ENCODE measurements around the gene MCCC2. TPM values are rescaled to one million over a fixed set of nuclear protein-coding genes. Genes with fewer than 3 reads are reported as not detected.
"Not testable (repeated sequence)": the region's sequence is repeated elsewhere in the genome, so short reads cannot be mapped to it uniquely, and the experiment has no call there.

MCCC2 gene
- total and polyA plus RNA-seq, 2 experiments from 2014 or later, result 18.6 to 34.2 TPM

DNA sequence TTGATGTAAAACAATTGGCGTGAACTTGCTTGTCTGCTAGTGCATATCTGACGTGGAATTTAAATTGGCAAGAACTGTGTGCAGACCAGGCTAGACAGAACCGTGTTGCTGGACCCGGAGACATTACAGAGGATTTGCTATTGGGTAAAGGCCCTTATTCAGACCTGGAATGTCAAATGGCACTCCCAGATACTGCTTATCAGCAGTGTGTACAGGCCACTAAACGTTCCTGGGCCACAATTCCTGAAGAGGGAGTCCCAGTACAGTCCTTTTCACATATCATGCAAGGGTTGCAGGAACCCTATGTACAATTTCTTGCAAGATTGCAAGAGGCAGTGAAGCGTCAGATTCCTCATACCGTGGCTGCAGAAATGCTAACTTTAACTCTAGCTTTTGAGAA lies 13.5 kb upstream of the MCCC2 start:
- Histone ChIP-seq H3K79me2 (no peaks in the 10 kb centered on the region), H3K27ac (no peak overlapping the region), H3K9me3 (ENCODE audit: low read depth) (no peaks in the 10 kb centered on the region), H4K20me1 (ENCODE audit: insufficient read depth, poor library complexity, severe bottlenecking) (no peaks in the 10 kb centered on the region), H3K4me3 (no peak overlapping the region), H3K36me3 (replicated peaks; ENCODE audit: insufficient read depth, low read depth) (no peaks in the 10 kb centered on the region), H3K27me3 (no peaks in the 10 kb centered on the region), H3K9me2 (replicated peaks; ENCODE audit: insufficient read depth) (no peaks in the 10 kb centered on the region), H2AFZ (no peak overlapping the region), H3K4me2 (no peak overlapping the region), H3K4me1 (ENCODE audit: insufficient read depth) (no peaks in the 10 kb centered on the region)
- no peak for TF ChIP-seq EZH2phosphoT487 (IDR thresholded peaks at IDR 0.05; ENCODE audit: low read depth, severe bottlenecking, unreplicated experiment)
- no peak for TF ChIP-seq EZH2 (IDR thresholded peaks at IDR 0.05; ENCODE audit: borderline replicate concordance)
- TF ChIP-seq, protein P1, sequence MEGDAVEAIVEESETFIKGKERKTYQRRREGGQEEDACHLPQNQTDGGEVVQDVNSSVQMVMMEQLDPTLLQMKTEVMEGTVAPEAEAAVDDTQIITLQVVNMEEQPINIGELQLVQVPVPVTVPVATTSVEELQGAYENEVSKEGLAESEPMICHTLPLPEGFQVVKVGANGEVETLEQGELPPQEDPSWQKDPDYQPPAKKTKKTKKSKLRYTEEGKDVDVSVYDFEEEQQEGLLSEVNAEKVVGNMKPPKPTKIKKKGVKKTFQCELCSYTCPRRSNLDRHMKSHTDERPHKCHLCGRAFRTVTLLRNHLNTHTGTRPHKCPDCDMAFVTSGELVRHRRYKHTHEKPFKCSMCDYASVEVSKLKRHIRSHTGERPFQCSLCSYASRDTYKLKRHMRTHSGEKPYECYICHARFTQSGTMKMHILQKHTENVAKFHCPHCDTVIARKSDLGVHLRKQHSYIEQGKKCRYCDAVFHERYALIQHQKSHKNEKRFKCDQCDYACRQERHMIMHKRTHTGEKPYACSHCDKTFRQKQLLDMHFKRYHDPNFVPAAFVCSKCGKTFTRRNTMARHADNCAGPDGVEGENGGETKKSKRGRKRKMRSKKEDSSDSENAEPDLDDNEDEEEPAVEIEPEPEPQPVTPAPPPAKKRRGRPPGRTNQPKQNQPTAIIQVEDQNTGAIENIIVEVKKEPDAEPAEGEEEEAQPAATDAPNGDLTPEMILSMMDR (IDR thresholded peaks at IDR 0.05; ENCODE audit: poor library complexity), result no peak
- WGBS (ENCODE audit: low lambda C conversion rate, missing lambda C conversion rate), result 69% methylated on average over 7 of the region's 7 CpGs
- DNase-seq (ENCODE audit: low spot score), result no peak

DNA sequence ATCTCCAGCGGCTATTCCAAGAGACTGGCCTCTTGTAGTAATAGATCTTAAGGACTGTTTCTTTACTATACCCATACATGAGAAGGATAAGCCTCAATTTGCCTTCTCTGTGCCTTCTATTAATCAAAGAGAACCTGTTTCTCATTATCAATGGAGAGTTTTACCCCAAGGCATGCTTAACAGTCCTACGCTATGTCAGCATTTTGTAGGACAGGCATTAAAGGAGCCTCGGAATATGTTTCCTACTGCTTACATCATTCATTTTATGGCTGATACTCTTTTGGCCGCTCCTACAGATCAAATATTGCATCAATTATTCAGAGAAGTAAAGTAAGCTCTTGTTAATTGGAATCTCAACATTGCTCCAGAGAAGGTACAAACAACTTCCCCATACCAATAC lies 11.6 kb upstream of the MCCC2 start:
- not testable (repeated sequence) for DNase-seq (ENCODE audit: low spot score); H3K4me3 ChIP-seq
- 81% methylated on average over 4 of the region's 4 CpGs for WGBS (ENCODE audit: low lambda C conversion rate, missing lambda C conversion rate)

DNA sequence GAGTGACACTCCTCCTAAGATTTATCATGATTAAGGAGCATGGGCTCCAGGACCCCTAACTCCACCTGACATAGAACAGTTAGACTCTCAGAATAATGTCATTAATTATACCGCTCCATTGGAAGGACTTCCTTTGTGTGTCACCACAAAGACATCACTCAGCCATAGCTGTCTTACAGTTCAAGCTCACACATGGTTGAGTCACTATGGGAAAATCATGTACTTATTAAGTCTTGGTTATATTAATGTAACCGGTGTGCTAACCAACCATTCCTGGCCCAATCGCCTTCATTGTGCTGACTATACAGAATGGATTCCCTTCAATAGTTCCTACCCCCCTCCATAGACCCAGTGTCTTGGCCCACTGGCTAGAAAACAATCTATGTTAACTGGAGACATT lies 10.9 kb upstream of the MCCC2 start:
- Histone ChIP-seq H3K79me2 (no peaks in the 10 kb centered on the region), H3K4me1 (ENCODE audit: insufficient read depth) (no peaks in the 10 kb centered on the region), H3K36me3 (replicated peaks; ENCODE audit: insufficient read depth, low read depth) (no peaks in the 10 kb centered on the region), H2AFZ (no peak overlapping the region), H3K4me2 (no peak overlapping the region), H3K9me2 (replicated peaks; ENCODE audit: insufficient read depth) (no peaks in the 10 kb centered on the region), H3K27ac (no peak overlapping the region), H4K20me1 (ENCODE audit: insufficient read depth, poor library complexity, severe bottlenecking) (no peaks in the 10 kb centered on the region), H3K27me3 (no peaks in the 10 kb centered on the region), H3K9me3 (ENCODE audit: low read depth) (no peaks in the 10 kb centered on the region), H3K4me3 (no peak overlapping the region)
- no peak for DNase-seq (ENCODE audit: low spot score)
- no peak for TF ChIP-seq EZH2phosphoT487 (IDR thresholded peaks at IDR 0.05; ENCODE audit: low read depth, severe bottlenecking, unreplicated experiment)
- TF ChIP-seq, protein P1 (IDR thresholded peaks at IDR 0.05; ENCODE audit: poor library complexity), result no peak
- TF ChIP-seq EZH2 (IDR thresholded peaks at IDR 0.05; ENCODE audit: borderline replicate concordance), result no peak
- 95% methylated on average over 3 of the region's 3 CpGs for WGBS (ENCODE audit: low lambda C conversion rate, missing lambda C conversion rate)

More for the DNA sequence above, 11.6 kb upstream of the MCCC2 start:
- H4K20me1 ChIP-seq (ENCODE audit: insufficient read depth, poor library complexity, severe bottlenecking); H3K36me3 ChIP-seq (replicated peaks; ENCODE audit: insufficient read depth, low read depth); H3K9me3 ChIP-seq (ENCODE audit: low read depth); H3K79me2 ChIP-seq; H3K27me3 ChIP-seq; H3K27ac ChIP-seq; H3K9me2 ChIP-seq (replicated peaks; ENCODE audit: insufficient read depth); H3K4me2 ChIP-seq; H3K4me1 ChIP-seq (ENCODE audit: insufficient read depth); H2AFZ ChIP-seq: not testable (repeated sequence)

DNA sequence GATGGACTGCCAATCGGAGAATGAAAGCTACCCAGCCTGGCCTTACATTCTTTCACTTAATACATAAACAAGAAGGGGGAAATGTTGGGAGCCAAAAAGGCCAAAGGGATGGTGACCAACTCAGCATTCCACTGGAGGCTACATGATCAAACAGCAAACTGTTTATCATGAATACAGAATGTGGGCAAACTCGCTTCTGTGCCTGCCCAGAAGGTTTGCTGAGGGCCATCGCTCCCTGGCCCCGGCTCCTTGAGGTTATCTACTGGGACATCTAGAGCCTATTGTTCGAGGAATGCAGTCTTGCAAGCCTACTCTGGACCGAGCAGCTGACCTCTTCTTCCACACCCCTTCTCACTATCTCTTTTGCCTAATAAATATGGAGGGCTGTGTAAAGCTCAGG lies 9.3 kb upstream of the MCCC2 start:
- H3K27me3 ChIP-seq; H2AFZ ChIP-seq; H3K9me3 ChIP-seq (ENCODE audit: low read depth); H3K9me2 ChIP-seq (replicated peaks; ENCODE audit: insufficient read depth); H3K4me3 ChIP-seq; DNase-seq (ENCODE audit: low spot score); H3K36me3 ChIP-seq (replicated peaks; ENCODE audit: insufficient read depth, low read depth); H3K4me1 ChIP-seq (ENCODE audit: insufficient read depth); H3K79me2 ChIP-seq; H3K27ac ChIP-seq; H3K4me2 ChIP-seq; H4K20me1 ChIP-seq (ENCODE audit: insufficient read depth, poor library complexity, severe bottlenecking): not testable (repeated sequence)
- WGBS (ENCODE audit: low lambda C conversion rate, missing lambda C conversion rate), result 70% methylated on average over 6 of the region's 6 CpGs

All from hepatocyte (in vitro differentiated cells).